Measurements from ENCODE around the gene SPP2.
A peak's percentile ranks its signal among the peaks of the same experiment; 100 is the strongest.

The SPP2 gene

DNA sequence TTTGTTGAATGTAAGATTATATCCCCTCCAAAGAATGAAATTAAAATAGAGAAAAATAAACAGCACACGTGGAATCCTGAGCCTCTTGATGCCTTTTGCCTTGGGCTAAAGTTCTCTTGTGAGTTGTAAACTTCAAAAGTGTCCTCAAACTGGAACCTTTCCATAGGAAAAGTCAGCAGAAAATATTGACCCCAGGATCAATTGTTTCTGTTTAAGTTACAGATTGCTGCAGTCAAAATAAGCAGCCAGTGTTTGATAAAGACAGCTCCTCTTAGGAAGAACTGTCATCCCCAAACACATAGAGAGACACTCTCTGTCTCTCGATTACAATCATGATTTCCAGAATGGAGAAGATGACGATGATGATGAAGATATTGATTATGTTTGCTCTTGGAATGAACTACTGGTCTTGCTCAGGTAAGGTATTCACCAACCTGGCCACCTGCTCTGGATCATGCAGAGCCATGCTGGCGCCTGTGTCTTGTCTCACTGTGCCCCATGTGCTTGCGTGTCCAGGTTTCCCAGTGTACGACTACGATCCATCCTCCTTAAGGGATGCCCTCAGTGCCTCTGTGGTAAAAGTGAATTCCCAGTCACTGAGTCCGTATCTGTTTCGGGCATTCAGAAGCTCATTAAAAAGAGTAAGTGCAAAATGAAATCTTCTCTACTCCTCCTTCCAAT is at the start of gene SPP2:
SPP2 (plus strand) TSS at position 248 of the 681 bp plus-strand sequence; CDS start at position 333, 85 bp downstream.
- no peak for DNase-seq (ENCODE audit: low read depth)

DNA sequence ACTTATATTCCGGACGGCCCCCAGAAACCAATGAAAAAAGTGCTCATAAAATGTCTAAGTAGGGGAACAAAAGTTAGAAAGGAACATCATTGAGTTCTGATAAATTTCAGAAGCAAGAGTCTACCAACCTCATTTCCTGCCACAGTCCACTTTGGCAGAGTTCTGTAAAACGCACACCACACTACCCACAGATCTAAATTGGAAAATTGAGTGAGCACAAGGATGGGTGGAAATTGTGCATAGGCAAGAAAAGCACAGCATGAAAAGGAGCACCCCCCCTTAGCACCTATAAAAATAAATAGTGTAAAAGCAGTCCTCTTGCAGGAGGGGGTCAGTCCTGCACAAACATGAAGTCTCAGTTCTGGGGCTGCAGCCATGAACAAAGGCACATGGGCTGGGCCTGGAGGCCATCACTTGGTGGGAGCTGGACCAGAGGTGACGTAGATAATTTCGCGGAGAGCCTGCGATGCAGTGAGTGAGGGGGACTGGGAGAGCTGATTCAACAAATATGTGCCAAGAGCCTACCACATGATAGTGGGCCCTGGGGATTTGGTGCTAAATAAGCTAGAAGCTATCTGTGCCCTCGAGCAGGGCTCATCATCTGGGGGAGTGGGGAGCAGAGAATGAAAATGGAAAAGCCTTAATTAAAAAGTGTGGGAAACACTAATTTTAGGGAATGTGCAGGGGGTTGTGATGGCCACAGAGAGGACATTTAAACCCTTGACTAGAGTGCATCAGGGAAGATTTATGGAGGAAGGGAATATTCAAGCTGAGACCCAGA is 48.9 kb upstream of the SPP2 start:
- no peak for DNase-seq (ENCODE audit: low read depth)

DNA sequence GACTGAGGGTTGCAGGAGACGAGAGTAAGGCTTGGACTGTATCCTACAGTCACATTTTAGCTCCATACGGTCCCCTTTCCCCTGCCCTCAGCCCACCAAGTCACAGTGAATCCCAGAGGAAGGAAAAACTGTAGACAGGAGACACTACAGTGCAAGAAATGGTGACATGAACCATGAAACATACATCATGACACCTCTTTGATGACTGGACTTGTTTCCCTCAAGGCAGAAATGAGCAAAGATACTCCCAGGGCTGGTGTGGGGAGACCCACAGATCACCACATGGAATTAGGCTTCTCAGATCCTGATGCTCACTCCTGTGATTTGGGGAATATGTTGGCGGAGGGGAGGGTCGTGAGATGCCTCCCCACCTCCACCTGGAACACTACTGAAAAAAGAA is 48.2 kb upstream of the SPP2 start:
- DNase-seq (ENCODE audit: low read depth) = no peak

DNA sequence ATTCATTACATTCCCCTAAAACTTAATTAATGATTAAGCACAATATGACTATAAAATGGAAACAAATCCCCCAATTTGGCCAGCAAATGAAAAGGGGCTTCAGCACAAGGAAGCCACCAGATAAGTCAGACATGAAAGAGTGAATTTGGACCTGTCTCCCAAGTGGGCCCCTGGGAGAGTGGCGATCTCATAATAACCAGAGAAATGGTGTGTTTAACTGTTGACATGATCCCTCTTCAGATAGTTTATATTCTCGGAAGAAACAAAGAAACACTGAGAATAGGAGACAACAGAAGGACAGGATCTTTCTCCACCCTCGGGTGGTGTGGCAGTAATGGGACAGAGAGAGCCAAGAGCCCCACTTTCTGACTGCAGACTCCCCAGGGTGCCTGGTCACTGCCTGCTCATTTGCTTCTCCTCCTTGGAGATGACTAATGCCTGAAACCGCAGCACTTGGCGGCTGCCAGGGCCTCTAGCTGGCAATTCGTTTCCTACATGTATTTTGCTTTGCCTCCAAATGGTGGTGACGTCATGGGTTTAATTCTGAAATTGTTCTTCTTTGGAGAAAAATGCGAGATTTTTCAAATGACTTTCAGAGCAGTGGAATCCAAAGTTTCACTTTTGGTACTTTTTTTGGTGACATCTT is 46.4 kb upstream of the SPP2 start:
- no peak for DNase-seq (ENCODE audit: low read depth)

GRCh38 chr2:234005126-234005525 is 45.4 kb upstream of the SPP2 start:
- no peak for DNase-seq (ENCODE audit: low read depth)

- DNase-seq (ENCODE audit: low read depth) = no peak
Measured at GRCh38 chr2:234006501-234006900, 44.0 kb upstream of the SPP2 start.

DNA sequence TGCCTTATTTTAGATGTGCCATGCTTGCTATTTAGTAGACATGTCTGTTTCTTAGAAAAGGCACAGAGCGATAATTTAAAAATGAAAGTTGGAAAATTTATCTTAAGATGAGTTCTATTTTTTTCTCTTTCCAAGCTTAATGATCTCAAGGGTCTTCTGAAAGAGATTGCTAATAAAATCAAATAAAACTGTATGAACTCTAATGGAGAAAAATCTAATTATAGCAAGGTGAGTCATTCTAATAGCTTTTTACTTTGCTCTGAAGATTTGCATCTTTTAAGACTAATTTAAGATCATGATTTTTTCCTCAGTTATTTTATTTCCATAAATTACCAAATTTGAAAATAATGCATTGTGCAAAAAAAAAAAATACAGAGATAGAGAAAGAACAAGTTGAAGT is 36.1 kb upstream of the SPP2 start:
- DNase-seq (ENCODE audit: low read depth) = no peak

GRCh38 chr2:234015861-234016260 is 34.6 kb upstream of the SPP2 start:
- no peak for DNase-seq (ENCODE audit: low read depth)

DNA sequence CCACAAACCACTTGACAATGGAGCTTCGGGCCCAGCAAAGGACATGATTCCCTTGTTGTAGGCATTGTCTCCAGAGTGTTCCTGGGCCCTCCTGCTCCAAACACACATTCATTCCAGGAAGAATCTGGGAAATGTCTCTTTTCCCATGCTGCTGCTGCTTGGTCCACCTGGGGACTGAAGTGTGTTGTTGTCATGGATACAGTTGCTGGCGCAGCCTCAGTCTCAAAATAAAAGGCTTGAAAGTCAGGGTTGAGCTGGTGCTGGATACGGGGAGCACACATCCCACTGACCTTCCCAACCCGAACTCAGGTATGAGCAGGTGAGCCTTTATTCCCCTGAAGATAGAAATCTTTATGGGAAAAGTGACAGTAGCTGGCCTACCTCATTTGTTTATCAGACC is 30.6 kb upstream of the SPP2 start:
- DNase-seq (ENCODE audit: low read depth) = no peak

GRCh38 chr2:234020332-234020731 is 30.2 kb upstream of the SPP2 start:
- no peak for DNase-seq (ENCODE audit: low read depth)

DNA sequence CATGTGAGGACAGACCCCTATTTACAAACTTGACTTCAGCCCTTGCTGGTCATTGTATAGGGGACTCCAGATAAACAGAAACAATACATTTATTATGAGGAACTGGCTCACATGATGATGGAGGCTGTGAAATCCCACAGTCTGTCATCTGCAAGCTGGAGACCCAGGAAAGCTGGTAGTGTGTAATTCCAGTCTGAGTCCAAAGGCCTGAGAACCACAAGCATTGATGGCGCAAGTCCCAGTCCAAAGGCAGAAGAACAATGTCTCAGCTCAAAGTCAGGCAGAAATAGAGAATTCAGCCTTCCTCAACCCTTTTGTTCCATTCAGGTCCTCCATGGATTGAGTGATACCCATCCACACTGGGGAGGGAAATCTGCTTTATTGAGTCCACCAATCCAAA is 28.1 kb upstream of the SPP2 start:
- no peak for DNase-seq (ENCODE audit: low read depth)

GRCh38 chr2:234024304-234024703 is 26.2 kb upstream of the SPP2 start:
- no peak for DNase-seq (ENCODE audit: low read depth)

DNA sequence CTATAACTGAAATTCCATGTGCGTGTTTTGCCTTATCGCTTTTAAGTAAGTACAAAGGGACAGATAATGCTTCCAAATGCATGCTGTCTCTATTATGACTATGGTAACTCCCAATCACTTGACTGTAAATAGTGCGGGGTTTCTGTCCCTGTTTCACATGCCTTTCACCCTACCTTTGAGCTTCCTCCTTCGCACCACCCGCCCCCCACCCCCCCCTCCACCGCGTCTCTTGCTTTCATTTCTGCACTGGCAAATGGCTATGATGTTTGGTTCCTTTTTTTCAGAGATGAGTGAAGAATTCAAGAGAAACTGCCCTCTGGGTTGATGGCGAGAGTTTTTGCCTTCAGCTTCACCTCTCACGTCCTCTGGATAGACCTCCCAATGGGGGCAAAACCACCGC is 25.0 kb upstream of the SPP2 start:
- no peak for DNase-seq (ENCODE audit: low read depth)

DNA sequence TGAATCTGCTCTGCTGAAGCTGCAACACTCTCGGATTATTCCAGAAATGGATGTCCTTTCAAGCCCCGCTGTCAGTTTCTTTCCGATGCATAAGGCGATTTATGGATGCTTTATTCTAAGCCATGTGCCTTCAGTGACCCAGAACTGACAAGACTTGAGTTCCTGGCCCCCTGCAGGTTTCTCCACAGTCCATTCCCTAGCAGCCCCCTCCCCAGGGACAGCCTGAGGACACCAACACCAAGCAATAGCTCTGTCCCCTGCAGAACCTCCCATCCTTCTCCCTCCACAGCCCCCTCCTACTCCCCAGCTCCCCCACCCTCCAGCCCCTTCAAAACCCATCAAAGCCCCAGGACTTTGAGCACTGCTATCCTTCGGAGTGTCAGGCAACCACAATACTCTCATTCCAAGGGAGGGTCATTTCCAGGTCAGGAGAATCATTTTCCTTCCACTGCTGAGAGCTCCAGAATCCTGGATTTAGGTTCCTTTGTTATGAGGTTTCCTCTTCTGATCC is 24.6 kb upstream of the SPP2 start:
- DNase-seq (ENCODE audit: low read depth) = no peak

- no peak for DNase-seq (ENCODE audit: low read depth)
Measured at GRCh38 chr2:234026693-234027254, 23.7 kb upstream of the SPP2 start.

DNA sequence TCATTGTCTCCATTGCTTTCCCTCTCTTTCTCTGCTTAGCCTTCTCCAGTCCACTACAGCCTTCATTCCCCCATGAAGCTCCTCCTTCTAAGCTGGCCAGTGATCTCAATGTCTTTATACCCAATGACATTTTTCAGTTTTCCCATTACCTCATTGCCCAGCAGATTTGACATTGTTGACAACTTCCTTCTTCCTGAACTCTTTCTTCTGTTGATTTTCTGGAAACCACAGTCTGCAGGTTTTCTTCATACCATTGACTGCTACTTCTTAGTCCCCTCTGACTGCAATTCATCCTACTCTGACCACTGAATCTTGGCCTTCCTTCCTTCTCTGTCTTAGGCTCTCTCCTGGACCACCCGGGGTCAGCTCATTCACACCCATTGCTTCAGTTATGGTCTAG is 22.9 kb upstream of the SPP2 start:
- no peak for DNase-seq (ENCODE audit: low read depth)

- DNase-seq (ENCODE audit: low read depth) = no peak
Measured at GRCh38 chr2:234029150-234029733, 21.3 kb upstream of the SPP2 start.

DNA sequence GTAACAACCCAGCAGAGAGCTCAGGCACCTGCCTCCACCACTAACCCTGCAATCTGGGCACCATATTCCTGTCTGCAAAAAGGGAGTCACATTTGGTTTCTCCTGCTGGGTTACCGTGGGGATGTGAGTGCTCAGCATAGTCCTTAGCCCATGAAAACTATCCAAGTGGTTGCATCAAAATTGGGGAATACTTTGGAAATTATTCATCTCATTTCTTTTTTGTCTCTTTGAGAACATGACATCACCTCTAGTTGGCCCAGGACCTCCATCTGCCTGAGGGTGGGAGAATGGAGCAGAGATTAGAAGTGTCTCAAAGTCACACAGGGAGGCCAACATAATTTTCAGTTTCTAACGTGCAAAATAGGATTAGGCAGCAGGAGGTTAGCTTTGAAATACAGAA is 19.3 kb upstream of the SPP2 start:
- no peak for DNase-seq (ENCODE audit: low read depth)

- DNase-seq (ENCODE audit: low read depth) = peak; percentile 39
Measured at GRCh38 chr2:234032279-234032856, 18.1 kb upstream of the SPP2 start.

DNA sequence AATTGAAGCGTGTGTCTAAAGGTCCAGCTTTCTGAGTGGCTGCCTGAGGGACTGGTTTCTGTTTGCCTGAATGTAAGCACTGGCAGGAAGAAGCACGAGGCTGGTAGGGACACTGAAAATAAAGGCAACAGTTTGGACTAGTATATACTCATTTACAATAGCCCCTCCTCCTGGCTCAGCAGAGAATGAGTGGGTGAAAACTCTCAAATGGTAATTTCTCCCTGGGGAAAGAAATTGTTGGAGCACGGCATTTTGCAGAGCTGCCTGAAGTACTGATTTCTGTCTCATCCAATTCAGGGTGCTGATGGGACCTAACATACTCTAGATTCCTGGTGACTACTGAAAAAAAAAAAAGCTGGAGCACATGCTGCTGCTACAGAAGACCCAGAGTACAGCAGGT is 17.3 kb upstream of the SPP2 start:
- DNase-seq (ENCODE audit: low read depth) = no peak

- no peak for DNase-seq (ENCODE audit: low read depth)
Measured at GRCh38 chr2:234033885-234034284, 16.6 kb upstream of the SPP2 start.
